GM18517 (cell line): ENCODE data around the gene GJA8.
"Not testable (repeated sequence)": the region's sequence is repeated elsewhere in the genome, so short reads cannot be mapped to it uniquely, and the experiment has no call there.

Source experiments
- ATAC-seq: cut with Tn5 transposase; IDR thresholded peaks from one replicate; pipeline ENCODE4 v1.9.1; 2021; ENCODE audit warnings: mild to moderate bottlenecking, moderate library complexity; ENCODE audit not compliant: unreplicated experiment

GJA8 gene

DNA sequence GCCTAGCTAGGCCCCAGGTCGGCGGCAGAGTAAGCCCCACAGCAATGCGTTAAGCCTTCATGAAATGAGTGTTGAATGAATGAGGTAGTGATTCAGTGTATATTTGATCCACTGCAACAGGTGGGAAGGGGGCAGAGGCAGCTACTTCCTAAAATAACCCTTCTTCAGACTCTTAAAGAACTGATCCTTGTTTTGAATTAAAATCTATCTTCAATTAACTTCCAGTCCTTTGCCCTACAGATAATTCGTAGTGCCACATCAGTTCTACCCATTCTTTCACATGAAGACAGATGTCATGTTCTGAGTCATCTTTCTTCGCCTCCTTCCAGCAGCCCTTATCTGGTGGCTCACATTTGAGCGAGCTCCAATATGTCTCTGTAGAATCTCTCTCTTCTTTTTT is 24.6 kb downstream of the GJA8 start:
- ATAC-seq = not testable (repeated sequence)

- peak; percentile 7 for ATAC-seq
These were observed 25.1 kb downstream of the GJA8 start for GRCh38 chr1:147927689-147928088.

GRCh38 chr1:147928236-147929132 is 25.9 kb downstream of the GJA8 start, which contains the start of gene GPR89B:
Gene GPR89B, plus strand, starts transcription at chr1:147928420. Its CDS starts 117 bp downstream, at chr1:147928537.
- ATAC-seq = peak; percentile 95

DNA sequence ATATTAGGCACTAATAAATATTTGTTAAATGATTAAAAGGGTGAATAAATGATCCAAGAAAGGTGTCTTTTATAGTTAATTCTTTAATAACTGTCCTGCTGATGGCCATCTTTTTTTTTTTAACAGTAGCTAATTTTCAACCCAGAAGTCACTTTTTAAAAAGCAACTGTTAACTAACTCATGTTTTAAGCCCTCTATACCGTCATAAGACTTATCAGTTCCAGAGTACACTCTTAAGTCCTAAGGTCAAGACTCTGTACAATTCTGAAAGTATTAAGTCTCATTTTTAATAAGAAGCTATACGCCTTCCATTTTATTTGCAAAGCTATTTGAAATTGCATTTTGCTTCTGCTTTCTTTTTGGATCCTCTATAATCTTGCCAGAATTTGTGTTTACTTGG is 28.5 kb downstream of the GJA8 start:
- not testable (repeated sequence) for ATAC-seq

DNA sequence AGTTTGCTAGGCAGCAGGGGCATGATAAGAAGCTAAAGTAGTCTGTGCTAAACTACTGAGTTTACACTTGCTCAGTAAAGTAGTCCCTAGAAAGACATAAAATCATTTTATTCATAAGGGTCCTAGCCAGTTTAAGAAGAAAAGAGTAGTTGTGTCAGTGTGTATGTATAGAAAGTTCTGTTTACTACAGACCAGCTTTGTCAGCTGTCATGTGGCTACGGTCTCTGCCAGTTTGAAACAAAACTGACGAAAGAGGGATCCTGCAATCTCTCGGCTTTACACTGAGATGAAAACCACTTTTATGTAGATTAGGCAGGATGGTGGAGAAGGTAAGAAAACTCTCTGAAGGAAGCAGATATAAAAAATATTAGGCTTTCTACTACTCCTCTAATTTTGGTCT is 32.7 kb downstream of the GJA8 start:
- not testable (repeated sequence) for ATAC-seq

DNA sequence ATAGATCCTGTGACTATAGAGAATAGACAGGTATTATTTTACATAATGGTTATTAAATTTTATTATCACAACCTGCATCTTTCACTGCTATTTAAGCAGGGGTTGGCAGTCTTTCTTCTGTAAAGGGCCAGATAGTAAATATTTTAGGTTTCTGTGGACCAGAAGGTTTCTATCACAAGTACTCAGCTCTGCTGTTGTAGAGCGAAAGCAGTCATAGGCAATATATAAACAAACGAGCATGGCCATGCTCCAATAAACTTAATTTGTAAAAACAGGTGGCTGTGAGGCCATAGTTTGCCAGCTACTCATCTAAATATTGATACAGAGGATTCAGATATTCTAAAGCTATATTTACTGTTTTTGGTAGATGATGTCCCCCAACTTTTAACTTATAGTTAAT is 37.9 kb downstream of the GJA8 start:
- ATAC-seq = not testable (repeated sequence)

DNA sequence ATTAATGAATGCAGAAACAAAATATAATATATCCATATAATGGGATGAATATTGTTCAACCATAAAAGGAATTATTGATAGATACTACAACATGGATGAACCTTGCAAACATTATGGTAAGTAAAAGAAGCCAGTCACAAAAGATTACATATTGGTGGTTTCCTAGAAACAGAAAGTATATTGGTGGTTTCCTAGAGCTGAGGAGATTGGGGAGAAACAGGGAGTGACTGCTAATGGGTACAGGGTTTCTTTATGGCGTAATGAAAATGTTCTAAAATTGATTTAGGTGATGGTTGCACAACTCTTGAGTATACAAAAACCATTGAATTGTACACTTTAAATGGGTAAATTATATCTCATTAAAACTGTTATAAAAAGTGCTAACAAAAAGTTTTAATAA is 40.0 kb downstream of the GJA8 start:
- ATAC-seq = not testable (repeated sequence)

DNA sequence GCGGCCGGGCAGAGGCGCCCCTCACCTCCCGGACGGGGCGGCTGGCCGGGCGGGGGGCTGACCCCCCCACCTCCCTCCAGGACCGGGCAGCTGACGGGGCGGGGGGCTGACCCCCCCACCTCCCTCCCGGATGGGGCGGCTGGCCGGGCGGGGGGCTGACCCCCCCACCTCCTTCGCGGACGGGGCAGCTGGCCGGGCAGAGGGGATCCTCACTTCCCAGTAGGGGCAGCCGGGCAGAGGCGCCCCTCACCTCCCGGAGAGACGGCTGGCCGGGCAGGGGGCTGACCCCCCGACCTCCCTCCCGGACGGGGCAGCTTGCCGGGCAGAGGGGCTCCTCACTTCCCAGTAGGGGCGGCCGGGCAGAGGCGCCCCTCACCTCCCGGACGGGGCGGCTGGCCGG is 46.9 kb downstream of the GJA8 start:
- not testable (repeated sequence) for ATAC-seq
